Uterus (tissue), 2 donors: ENCODE measurements around the gene EML5.

Experiments
- POLR2A ChIP-seq, 2 donors: fragments of 450-650 bp; IDR thresholded peaks; one replicate each; pipeline ENCODE4 v1.6.1; 2016; ENCODE audit warnings: antibody characterized with exemption in 2 of 2, mild to moderate bottlenecking in 1 of 2, moderate library complexity in 1 of 2
- TF ChIP-seq, protein P1 (sequence below), 4 experiments: fragments of 200-600 bp in 2 of 4; fragments of 450-650 bp in 2 of 4; sonication (generic) in 2 of 4; IDR thresholded peaks; one replicate each; pipeline ENCODE4 v1.5.1; 2016 to 2019; ENCODE audit warnings: antibody characterized with exemption in 4 of 4, mild to moderate bottlenecking in 2 of 4, moderate library complexity in 1 of 4

DNA sequence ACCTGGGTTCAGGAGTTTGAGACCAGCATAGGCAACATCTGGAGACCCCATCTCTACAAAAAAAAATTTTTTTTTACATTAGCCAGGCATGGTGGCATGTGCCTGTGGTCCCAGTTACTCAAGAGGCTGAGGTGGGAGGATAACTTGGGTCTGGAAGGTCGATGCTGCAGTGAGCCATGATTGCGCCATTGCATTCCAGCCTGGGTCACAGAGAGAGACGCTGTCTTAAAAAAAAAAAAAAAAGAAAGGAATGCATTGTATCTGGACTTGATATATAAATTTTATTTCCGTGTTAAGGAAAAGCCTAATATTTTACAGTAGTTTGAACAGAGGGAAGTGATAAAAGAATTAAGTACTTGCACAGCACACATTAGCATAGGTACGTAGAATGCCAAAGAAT, 132.7 kb downstream of the EML5 start:
- TF ChIP-seq, protein P1, sequence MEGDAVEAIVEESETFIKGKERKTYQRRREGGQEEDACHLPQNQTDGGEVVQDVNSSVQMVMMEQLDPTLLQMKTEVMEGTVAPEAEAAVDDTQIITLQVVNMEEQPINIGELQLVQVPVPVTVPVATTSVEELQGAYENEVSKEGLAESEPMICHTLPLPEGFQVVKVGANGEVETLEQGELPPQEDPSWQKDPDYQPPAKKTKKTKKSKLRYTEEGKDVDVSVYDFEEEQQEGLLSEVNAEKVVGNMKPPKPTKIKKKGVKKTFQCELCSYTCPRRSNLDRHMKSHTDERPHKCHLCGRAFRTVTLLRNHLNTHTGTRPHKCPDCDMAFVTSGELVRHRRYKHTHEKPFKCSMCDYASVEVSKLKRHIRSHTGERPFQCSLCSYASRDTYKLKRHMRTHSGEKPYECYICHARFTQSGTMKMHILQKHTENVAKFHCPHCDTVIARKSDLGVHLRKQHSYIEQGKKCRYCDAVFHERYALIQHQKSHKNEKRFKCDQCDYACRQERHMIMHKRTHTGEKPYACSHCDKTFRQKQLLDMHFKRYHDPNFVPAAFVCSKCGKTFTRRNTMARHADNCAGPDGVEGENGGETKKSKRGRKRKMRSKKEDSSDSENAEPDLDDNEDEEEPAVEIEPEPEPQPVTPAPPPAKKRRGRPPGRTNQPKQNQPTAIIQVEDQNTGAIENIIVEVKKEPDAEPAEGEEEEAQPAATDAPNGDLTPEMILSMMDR (IDR thresholded peaks at IDR 0.05) = no peak
- TF ChIP-seq POLR2A (IDR thresholded peaks at IDR 0.05) = no peak
